SK-N-SH (cell line): ENCODE measurements around the gene BHLHA9.

ENCODE experiments used
- CHD2 ChIP-seq: fragments of 150-350 bp; IDR thresholded peaks from 2 replicates; pipeline ENCODE4 v1.6.1; 2018; ENCODE audit warnings: low read length; ENCODE audit not compliant: partially characterized antibody
- MXI1 ChIP-seq: IDR thresholded peaks from 2 replicates; pipeline ENCODE4 v1.6.1; 2012; ENCODE audit warnings: mild to moderate bottlenecking, low read depth, low read length, improper control_type of control experiment
- POLR2AphosphoS5 ChIP-seq: IDR thresholded peaks from 2 replicates; pipeline ENCODE4 v1.6.1; 2012; ENCODE audit warnings: low read depth, low read length
- TCF12 ChIP-seq: IDR thresholded peaks from 2 replicates; pipeline ENCODE4 v1.4.0; 2012
- TEAD4 ChIP-seq: IDR thresholded peaks from 2 replicates; pipeline ENCODE4 v1.4.0; 2012; ENCODE audit warnings: mild to moderate bottlenecking, borderline replicate concordance; ENCODE audit not compliant: insufficient read depth
- TF ChIP-seq, protein P1 (sequence below): fragments of 200-600 bp; sonication (generic); IDR thresholded peaks from 2 replicates; pipeline ENCODE4 v1.6.1; 2017; ENCODE audit warnings: antibody characterized with exemption, mild to moderate bottlenecking, moderate library complexity
- TF ChIP-seq, protein P2 (sequence below): fragments of 150-350 bp; IDR thresholded peaks from 2 replicates; pipeline ENCODE4 v1.6.1; 2017; ENCODE audit warnings: antibody characterized with exemption, low read length, low read depth, borderline replicate concordance
- TF ChIP-seq, protein P3 (sequence below): IDR thresholded peaks from 2 replicates; pipeline ENCODE4 v1.6.1; 2012; ENCODE audit warnings: mild to moderate bottlenecking, low read depth, low read length, moderate library complexity

DNA sequence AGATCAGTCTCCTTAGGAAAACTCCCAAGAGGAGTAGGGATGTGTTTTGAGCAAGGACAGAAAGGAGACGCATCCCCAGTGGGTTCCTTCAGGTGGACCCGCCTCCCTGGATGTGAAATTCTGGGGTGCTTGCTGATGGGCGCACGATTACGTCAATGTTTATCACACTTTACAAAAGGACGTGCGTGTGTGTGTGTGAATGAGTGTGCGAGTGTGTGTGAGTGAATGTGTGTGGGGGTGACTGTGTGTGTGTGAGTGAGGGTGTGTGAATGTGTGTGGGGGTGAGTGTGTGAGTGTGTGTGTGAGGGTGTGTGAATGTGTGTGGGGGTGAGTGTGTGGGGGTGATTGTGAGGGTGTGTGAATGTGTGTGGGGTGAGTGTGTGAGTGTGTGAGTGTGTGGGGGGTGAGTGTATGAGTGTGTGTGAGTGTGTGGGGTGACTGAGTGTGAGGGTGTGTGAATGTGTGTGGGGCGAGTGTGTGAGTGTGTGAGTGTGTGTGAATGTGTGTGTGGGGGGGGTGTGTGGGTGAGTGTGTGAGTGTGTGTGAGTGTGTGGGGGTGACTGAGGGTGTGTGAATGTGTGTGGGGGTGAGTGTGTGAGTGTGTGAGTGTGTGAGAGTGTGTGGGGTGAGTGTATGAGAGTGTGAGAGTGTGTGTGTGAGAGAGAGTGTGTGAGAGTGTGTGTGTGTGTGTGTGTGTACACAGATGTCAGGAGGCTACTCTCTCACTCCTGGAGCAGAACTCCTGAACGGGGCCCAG, 5.1 kb downstream of the BHLHA9 start:
- no peak for TF ChIP-seq TEAD4
- TF ChIP-seq, protein P1, sequence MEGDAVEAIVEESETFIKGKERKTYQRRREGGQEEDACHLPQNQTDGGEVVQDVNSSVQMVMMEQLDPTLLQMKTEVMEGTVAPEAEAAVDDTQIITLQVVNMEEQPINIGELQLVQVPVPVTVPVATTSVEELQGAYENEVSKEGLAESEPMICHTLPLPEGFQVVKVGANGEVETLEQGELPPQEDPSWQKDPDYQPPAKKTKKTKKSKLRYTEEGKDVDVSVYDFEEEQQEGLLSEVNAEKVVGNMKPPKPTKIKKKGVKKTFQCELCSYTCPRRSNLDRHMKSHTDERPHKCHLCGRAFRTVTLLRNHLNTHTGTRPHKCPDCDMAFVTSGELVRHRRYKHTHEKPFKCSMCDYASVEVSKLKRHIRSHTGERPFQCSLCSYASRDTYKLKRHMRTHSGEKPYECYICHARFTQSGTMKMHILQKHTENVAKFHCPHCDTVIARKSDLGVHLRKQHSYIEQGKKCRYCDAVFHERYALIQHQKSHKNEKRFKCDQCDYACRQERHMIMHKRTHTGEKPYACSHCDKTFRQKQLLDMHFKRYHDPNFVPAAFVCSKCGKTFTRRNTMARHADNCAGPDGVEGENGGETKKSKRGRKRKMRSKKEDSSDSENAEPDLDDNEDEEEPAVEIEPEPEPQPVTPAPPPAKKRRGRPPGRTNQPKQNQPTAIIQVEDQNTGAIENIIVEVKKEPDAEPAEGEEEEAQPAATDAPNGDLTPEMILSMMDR: no peak
- no peak for TF ChIP-seq TCF12
- TF ChIP-seq CHD2: no peak
- TF ChIP-seq, protein P2, sequence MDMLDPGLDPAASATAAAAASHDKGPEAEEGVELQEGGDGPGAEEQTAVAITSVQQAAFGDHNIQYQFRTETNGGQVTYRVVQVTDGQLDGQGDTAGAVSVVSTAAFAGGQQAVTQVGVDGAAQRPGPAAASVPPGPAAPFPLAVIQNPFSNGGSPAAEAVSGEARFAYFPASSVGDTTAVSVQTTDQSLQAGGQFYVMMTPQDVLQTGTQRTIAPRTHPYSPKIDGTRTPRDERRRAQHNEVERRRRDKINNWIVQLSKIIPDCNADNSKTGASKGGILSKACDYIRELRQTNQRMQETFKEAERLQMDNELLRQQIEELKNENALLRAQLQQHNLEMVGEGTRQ: no peak
- no peak for TF ChIP-seq MXI1
- TF ChIP-seq, protein P3, sequence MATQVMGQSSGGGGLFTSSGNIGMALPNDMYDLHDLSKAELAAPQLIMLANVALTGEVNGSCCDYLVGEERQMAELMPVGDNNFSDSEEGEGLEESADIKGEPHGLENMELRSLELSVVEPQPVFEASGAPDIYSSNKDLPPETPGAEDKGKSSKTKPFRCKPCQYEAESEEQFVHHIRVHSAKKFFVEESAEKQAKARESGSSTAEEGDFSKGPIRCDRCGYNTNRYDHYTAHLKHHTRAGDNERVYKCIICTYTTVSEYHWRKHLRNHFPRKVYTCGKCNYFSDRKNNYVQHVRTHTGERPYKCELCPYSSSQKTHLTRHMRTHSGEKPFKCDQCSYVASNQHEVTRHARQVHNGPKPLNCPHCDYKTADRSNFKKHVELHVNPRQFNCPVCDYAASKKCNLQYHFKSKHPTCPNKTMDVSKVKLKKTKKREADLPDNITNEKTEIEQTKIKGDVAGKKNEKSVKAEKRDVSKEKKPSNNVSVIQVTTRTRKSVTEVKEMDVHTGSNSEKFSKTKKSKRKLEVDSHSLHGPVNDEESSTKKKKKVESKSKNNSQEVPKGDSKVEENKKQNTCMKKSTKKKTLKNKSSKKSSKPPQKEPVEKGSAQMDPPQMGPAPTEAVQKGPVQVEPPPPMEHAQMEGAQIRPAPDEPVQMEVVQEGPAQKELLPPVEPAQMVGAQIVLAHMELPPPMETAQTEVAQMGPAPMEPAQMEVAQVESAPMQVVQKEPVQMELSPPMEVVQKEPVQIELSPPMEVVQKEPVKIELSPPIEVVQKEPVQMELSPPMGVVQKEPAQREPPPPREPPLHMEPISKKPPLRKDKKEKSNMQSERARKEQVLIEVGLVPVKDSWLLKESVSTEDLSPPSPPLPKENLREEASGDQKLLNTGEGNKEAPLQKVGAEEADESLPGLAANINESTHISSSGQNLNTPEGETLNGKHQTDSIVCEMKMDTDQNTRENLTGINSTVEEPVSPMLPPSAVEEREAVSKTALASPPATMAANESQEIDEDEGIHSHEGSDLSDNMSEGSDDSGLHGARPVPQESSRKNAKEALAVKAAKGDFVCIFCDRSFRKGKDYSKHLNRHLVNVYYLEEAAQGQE: no peak
- TF ChIP-seq POLR2AphosphoS5: no peak
